HG03575 (cell line): ENCODE results near the gene C1orf21.

Experiments
- ATAC-seq: cut with Tn5 transposase; IDR thresholded peaks from one replicate; pipeline ENCODE4 v1.9.1; 2021; ENCODE audit not compliant: unreplicated experiment, insufficient number of reproducible peaks, low FRiP score; ENCODE audit errors: extremely low read depth

The C1orf21 gene

GRCh38 chr1:184406479-184406878 lies 19.6 kb downstream of the C1orf21 start:
- no peak for ATAC-seq

- no peak for ATAC-seq
These were observed 21.1 kb downstream of the C1orf21 start for GRCh38 chr1:184407816-184408510.

GRCh38 chr1:184408580-184408979 lies 21.8 kb downstream of the C1orf21 start:
- ATAC-seq: no peak

GRCh38 chr1:184409011-184409410 lies 22.2 kb downstream of the C1orf21 start:
- no peak for ATAC-seq

- no peak for ATAC-seq
These were observed 25.6 kb downstream of the C1orf21 start for GRCh38 chr1:184412472-184412871.

GRCh38 chr1:184416481-184416880 lies 29.7 kb downstream of the C1orf21 start:
- ATAC-seq: no peak

GRCh38 chr1:184416946-184417345 lies 30.1 kb downstream of the C1orf21 start:
- ATAC-seq: no peak

GRCh38 chr1:184417916-184418315 lies 31.1 kb downstream of the C1orf21 start:
- no peak for ATAC-seq

GRCh38 chr1:184418652-184419349 lies 32.0 kb downstream of the C1orf21 start:
- no peak for ATAC-seq

- no peak for ATAC-seq
These were observed 32.7 kb downstream of the C1orf21 start for GRCh38 chr1:184419350-184420161.

GRCh38 chr1:184422490-184423233 lies 35.8 kb downstream of the C1orf21 start:
- no peak for ATAC-seq

GRCh38 chr1:184423649-184424048 lies 36.8 kb downstream of the C1orf21 start:
- ATAC-seq: no peak

- ATAC-seq: no peak
These were observed 37.3 kb downstream of the C1orf21 start for GRCh38 chr1:184424157-184424556.

- ATAC-seq: no peak
These were observed 38.1 kb downstream of the C1orf21 start for GRCh38 chr1:184424945-184425344.

GRCh38 chr1:184425449-184426277 lies 38.8 kb downstream of the C1orf21 start:
- no peak for ATAC-seq

- no peak for ATAC-seq
These were observed 39.4 kb downstream of the C1orf21 start for GRCh38 chr1:184426278-184426674.

GRCh38 chr1:184427722-184428121 lies 40.9 kb downstream of the C1orf21 start:
- ATAC-seq: no peak

GRCh38 chr1:184428604-184429003 lies 41.8 kb downstream of the C1orf21 start:
- ATAC-seq: no peak
